AG04450 (cell line): ENCODE results near the gene NAA16. TPM values are rescaled to one million over a fixed set of nuclear protein-coding genes. Genes with fewer than 3 reads are reported as not detected.
A peak's percentile ranks its signal among the peaks of the same experiment; 100 is the strongest.

Experiments used
- CTCF ChIA-PET: fragments of 300-600, 350-600 bp; formaldehyde crosslinking; extraction: SDS; loops from one replicate; lab custom pipeline; 2022; ENCODE audit warnings: antibody characterized with exemption, inconsistent platforms; lab: Charles Lee
- POLR2A ChIA-PET: fragments of 350-600 bp; formaldehyde crosslinking; extraction: SDS; loops from one replicate; lab custom pipeline; 2021; ENCODE audit warnings: antibody characterized with exemption, inconsistent platforms; lab: Yijun Ruan, JAX
- DNase-seq: peaks from one replicate; pipeline ENCODE4 v3.0.0-alpha.2; 2011; ENCODE audit warnings: low read depth, low spot score
- H3K27ac ChIP-seq: one replicate; pipeline ENCODE4 v1.5.1; 2012; ENCODE audit warnings: low read depth, low read length, control low read depth
- H3K27me3 ChIP-seq: one replicate; pipeline ENCODE4 v1.6.0; 2012; ENCODE audit warnings: low read length; ENCODE audit not compliant: control insufficient read depth, insufficient read depth
- H3K4me3 ChIP-seq: 2 replicates; pipeline ENCODE4 v1.5.1; 2011; ENCODE audit warnings: mild to moderate bottlenecking, low read depth, low read length, control low read depth
- H3K9me3 ChIP-seq: 2 replicates; pipeline ENCODE4 v1.5.1; 2012; ENCODE audit warnings: low read length; ENCODE audit not compliant: control insufficient read depth, insufficient read depth
- polyA plus RNA-seq: library from polyadenylated mRNA; depleted of rRNA; stranded (reverse); fragments of >200 nt; gene quantifications from 2 replicates; pipeline ENCODE4 v1.2.3, GENCODE V29; 2011
- TF ChIP-seq, protein P1 (sequence below): IDR thresholded peaks from 2 replicates; pipeline ENCODE4 v1.5.1; 2011; ENCODE audit warnings: low read depth, low read length, control low read depth, inconsistent platforms

The NAA16 gene
- polyA plus RNA-seq, 1 experiment: 14.9 TPM

DNA sequence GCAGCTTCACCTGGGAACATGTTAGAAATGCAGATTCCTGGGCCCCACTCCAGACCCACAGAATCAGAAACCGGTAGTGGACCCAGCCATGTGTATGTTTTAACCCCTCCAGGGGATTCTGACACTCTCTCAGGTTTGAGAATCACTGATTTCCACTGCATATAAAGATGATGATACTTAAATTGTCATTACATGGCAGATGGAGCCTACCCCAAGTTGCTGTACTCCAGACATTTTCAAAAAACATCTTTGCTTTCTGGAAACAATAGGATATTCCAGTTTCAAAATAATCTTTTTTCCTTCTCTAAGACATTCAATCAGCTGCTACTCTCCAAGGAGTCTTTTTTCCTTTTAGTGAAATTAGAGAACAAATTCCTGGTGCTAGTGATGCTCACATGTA lies 97.7 kb downstream of the NAA16 start:
- H3K4me3 ChIP-seq: no peak overlapping the region
- no peaks in the 10 kb centered on the region for H3K27me3 ChIP-seq
- H3K27ac ChIP-seq: no peak overlapping the region
- CTCF ChIA-PET: interaction anchor here (0.7 kb wide), 2 partner anchors 244 to 534 kb away, joined by 4 to 7 read pairs; no protein-coding TSS in a partner anchor
- H3K9me3 ChIP-seq: no peaks in the 10 kb centered on the region
- TF ChIP-seq, protein P1, sequence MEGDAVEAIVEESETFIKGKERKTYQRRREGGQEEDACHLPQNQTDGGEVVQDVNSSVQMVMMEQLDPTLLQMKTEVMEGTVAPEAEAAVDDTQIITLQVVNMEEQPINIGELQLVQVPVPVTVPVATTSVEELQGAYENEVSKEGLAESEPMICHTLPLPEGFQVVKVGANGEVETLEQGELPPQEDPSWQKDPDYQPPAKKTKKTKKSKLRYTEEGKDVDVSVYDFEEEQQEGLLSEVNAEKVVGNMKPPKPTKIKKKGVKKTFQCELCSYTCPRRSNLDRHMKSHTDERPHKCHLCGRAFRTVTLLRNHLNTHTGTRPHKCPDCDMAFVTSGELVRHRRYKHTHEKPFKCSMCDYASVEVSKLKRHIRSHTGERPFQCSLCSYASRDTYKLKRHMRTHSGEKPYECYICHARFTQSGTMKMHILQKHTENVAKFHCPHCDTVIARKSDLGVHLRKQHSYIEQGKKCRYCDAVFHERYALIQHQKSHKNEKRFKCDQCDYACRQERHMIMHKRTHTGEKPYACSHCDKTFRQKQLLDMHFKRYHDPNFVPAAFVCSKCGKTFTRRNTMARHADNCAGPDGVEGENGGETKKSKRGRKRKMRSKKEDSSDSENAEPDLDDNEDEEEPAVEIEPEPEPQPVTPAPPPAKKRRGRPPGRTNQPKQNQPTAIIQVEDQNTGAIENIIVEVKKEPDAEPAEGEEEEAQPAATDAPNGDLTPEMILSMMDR: no peak
- POLR2A ChIA-PET: no interaction called here
- no peak for DNase-seq

DNA sequence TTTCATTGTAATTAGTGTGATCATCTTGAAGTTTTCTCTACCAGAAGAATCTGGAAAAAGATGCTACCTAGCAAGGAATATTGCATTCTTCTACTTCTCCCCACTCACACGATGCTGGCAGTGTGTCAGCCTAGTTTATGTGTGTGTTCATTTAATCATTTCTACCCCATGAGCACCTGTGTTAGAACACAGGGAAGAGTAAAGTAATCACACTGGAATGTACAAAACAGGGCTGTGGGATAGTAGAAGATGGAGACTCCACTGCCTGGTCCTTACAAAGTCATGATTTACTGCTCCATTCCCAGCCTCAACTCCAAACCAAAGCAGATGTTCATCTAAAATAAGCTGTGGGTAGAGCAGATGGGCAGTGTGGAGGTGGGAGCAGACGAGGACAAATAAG lies 98.5 kb downstream of the NAA16 start:
- Histone ChIP-seq H3K9me3 (no peaks in the 10 kb centered on the region), H3K4me3 (no peak overlapping the region), H3K27me3 (no peaks in the 10 kb centered on the region), H3K27ac (no peak overlapping the region)
- TF ChIP-seq, protein P1: no peak
- CTCF ChIA-PET: interaction anchor here (2.9 kb wide), 1 partner anchor 243 kb away, joined by 32 read pairs; no protein-coding TSS in a partner anchor
- DNase-seq: no peak
- POLR2A ChIA-PET: no interaction called here

DNA sequence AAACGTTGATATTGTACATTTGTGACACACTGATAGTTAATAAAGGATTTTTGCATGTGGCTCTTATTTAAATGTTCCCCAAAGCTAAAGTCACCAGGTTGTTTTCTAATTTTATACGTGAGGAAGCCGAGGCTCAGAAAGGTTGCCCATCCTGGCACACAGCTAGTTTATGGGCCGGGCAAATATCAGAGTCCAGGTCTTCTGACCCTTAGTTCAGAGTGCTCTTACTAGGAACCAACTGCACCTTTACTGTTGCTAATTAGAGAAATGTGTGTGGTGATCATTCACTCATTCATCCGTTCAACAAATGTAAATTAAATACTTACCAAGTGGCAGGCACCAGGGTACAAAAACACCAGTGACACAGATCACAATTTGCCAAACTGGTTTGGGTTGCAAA lies 100.0 kb downstream of the NAA16 start:
- Histone ChIP-seq H3K27ac (no peak overlapping the region), H3K9me3 (no peaks in the 10 kb centered on the region), H3K4me3 (no peak overlapping the region), H3K27me3 (no peaks in the 10 kb centered on the region)
- CTCF ChIA-PET: interaction anchor here (0.7 to 2.9 kb wide), 5 partner anchors 9 to 257 kb away, joined by 3 to 32 read pairs (median 6); no protein-coding TSS in a partner anchor
- TF ChIP-seq, protein P1: no peak
- DNase-seq: no peak
- POLR2A ChIA-PET: no interaction called here

DNA sequence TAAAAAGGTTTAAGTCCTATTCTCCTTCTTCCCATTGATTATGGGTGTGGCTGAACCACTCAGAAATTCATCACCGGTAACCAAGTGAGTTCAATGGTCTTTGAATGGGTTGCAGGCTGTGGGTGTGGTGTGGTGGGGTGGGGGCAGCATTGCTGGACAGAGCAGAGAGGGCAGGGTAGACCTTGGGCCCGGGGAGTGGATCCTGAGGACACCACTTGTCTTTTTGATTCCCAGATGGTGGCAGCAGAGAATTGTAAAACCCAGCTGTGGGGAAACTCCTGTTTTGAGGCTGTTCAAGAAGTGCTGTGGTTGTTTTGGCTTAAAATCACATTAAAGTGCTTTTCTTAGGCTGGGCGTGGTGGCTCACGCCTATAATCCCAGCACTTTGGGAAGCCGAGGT lies 100.5 kb downstream of the NAA16 start:
- peak; percentile 16 for DNase-seq
- H3K4me3 ChIP-seq: no peak overlapping the region
- no peaks in the 10 kb centered on the region for H3K9me3 ChIP-seq
- POLR2A ChIA-PET: interaction anchor here (0.6 kb wide), 1 partner anchor 301 kb away, joined by 3 read pairs; no protein-coding TSS in a partner anchor
- CTCF ChIA-PET: interaction anchor here (0.7 to 2.9 kb wide), 6 partner anchors 9 to 256 kb away, joined by 3 to 32 read pairs (median 5); no protein-coding TSS in a partner anchor
- TF ChIP-seq, protein P1: peak; percentile 48
- H3K27ac ChIP-seq: no peak overlapping the region
- H3K27me3 ChIP-seq: no peaks in the 10 kb centered on the region

DNA sequence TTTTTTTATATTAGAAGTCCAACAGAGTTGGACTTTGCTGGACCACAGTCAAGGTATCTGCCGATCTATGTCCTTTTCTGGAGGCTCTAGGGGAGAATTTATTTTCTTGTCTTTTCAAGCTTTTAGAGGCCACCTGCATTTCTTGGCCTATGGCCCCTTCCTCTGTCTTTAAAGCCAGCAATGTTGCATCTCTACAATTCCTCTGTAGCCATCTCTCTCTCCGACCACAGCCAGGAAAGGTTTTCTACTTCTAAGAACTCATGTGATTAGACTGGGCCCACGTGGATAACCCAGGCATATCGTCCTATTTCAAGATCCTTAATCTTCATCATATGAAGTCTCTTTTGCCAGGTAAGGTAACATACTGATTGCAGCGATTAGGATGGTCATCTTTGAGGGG lies 102.8 kb downstream of the NAA16 start:
- ChIA-PET CTCF (interaction anchor here (1.1 kb wide), 1 partner anchor 239 kb away, joined by 4 read pairs; no protein-coding TSS in a partner anchor), POLR2A (no interaction called here)
- Histone ChIP-seq H3K4me3 (no peak overlapping the region), H3K9me3 (peaks cover 6% of the 10 kb centered on the region; the same call in 1 of the 2 replicates), H3K27ac (no peak overlapping the region), H3K27me3 (no peaks in the 10 kb centered on the region)
- TF ChIP-seq, protein P1: no peak
- DNase-seq: no peak
